MM.1S (cell line): Measurements from ENCODE around the gene KHDRBS2.

Source experiments
- DNase-seq: peaks from one replicate; pipeline ENCODE4 v3.0.0-alpha.2; 2015
- H2AFZ ChIP-seq: fragments of 300-600 bp; sonication (generic); 2 replicates; pipeline ENCODE4 v1.6.0; 2016; ENCODE audit warnings: antibody characterized with exemption, low read length
- H3F3A ChIP-seq: fragments of 300-600 bp; sonication (generic); 2 replicates; pipeline ENCODE4 v1.6.1; 2016; ENCODE audit warnings: mild to moderate bottlenecking, antibody characterized with exemption, low read length, moderate library complexity, mixed read lengths; ENCODE audit not compliant: insufficient read depth
- H3K27ac ChIP-seq: fragments of 300-600 bp; sonication (generic); 2 replicates; pipeline ENCODE4 v1.5.1; 2016; ENCODE audit warnings: mild to moderate bottlenecking, low read length
- H3K27me3 ChIP-seq: fragments of 300-600 bp; sonication (generic); replicated peaks from 2 replicates; pipeline ENCODE4 v1.6.0; 2016; ENCODE audit warnings: low read length; ENCODE audit not compliant: insufficient read depth
- H3K36me3 ChIP-seq: fragments of 300-600 bp; sonication (generic); replicated peaks from 2 replicates; pipeline ENCODE4 v1.6.1; 2016; ENCODE audit warnings: mild to moderate bottlenecking, low read length, mixed read lengths; ENCODE audit not compliant: insufficient read depth
- H3K4me1 ChIP-seq: fragments of 300-600 bp; sonication (generic); 2 replicates; pipeline ENCODE4 v1.6.1; 2016; ENCODE audit warnings: low read length, mixed read lengths
- H3K4me2 ChIP-seq: fragments of 300-600 bp; sonication (generic); 2 replicates; pipeline ENCODE4 v1.6.0; 2016; ENCODE audit warnings: low read depth, low read length
- H3K4me3 ChIP-seq: fragments of 300-600 bp; sonication (generic); 2 replicates; pipeline ENCODE4 v1.5.1; 2016; ENCODE audit warnings: low read length, mixed read lengths
- H3K79me2 ChIP-seq: fragments of 300-600 bp; sonication (generic); 2 replicates; pipeline ENCODE4 v1.6.1; 2016; ENCODE audit warnings: mixed run types, low read length, mixed read lengths
- H3K9ac ChIP-seq: fragments of 300-600 bp; sonication (generic); 2 replicates; pipeline ENCODE4 v1.6.1; 2016; ENCODE audit warnings: low read length, mixed read lengths
- H3K9me2 ChIP-seq: fragments of 300-600 bp; sonication (generic); replicated peaks from 2 replicates; pipeline ENCODE4 v1.6.1; 2016; ENCODE audit warnings: mild to moderate bottlenecking, low read length, mixed read lengths; ENCODE audit not compliant: insufficient read depth
- H3K9me3 ChIP-seq: fragments of 300-600 bp; sonication (generic); replicated peaks from 2 replicates; pipeline ENCODE4 v1.6.1; 2016; ENCODE audit warnings: mild to moderate bottlenecking, low read length, mixed read lengths; ENCODE audit not compliant: insufficient read depth
- H4K20me1 ChIP-seq: fragments of 300-600 bp; sonication (generic); 2 replicates; pipeline ENCODE4 v1.6.1; 2016; ENCODE audit warnings: mild to moderate bottlenecking, low read length, moderate library complexity, mixed read lengths; ENCODE audit not compliant: insufficient read depth
- CTCF ChIP-seq: fragments of 300-600 bp; sonication (generic); IDR thresholded peaks from 2 replicates; pipeline ENCODE4 v1.5.1; 2016; ENCODE audit warnings: antibody characterized with exemption, low read length, mixed read lengths
- EZH2 ChIP-seq: fragments of 300-600 bp; sonication (generic); optimal IDR thresholded peaks from 2 replicates; pipeline ENCODE3; 2017; ENCODE audit warnings: low read depth, mild to moderate bottlenecking, antibody characterized with exemption, low read length, mixed read lengths
- EZH2phosphoT487 ChIP-seq: fragments of 300-600 bp; sonication (generic); IDR thresholded peaks from 2 replicates; pipeline ENCODE4 v1.6.1; 2018; ENCODE audit warnings: antibody characterized with exemption, low read length

Gene KHDRBS2

DNA sequence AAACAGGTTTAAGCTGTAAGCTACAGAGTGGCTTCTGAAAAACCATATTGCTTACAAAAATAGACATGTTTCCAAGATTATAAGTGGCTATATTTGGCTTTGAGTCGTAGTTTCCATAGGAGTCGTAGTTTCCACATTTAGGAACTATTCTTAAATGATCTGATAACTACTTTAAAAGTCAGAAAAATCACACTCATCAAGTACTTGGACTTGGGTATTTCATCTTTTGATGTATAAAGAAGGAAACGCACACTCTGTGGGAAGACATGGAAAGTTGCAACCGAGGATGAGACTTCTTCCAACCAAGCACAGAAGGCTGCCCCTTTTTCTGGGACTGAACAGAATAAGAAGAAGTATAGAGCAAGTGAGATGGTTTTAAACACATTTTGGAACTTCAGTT lies 118.3 kb downstream of the KHDRBS2 start:
- H4K20me1 ChIP-seq, result no peaks in the 10 kb centered on the region
- H3K79me2 ChIP-seq, result no peaks in the 10 kb centered on the region
- no peak overlapping the region for H3K9ac ChIP-seq
- no peak overlapping the region for H3K27ac ChIP-seq
- no peaks in the 10 kb centered on the region for H3F3A ChIP-seq
- H3K9me2 ChIP-seq, result no peaks in the 10 kb centered on the region
- no peak overlapping the region for H3K4me2 ChIP-seq
- H3K36me3 ChIP-seq, result no peaks in the 10 kb centered on the region
- H3K4me1 ChIP-seq, result no peaks in the 10 kb centered on the region
- no peaks in the 10 kb centered on the region for H3K9me3 ChIP-seq
- no peak overlapping the region for H3K4me3 ChIP-seq
- no peak for DNase-seq
- no peak overlapping the region for H2AFZ ChIP-seq
- H3K27me3 ChIP-seq, result no peaks in the 10 kb centered on the region
- TF ChIP-seq CTCF, result no peak
- TF ChIP-seq EZH2phosphoT487, result no peak
- no peak for TF ChIP-seq EZH2

DNA sequence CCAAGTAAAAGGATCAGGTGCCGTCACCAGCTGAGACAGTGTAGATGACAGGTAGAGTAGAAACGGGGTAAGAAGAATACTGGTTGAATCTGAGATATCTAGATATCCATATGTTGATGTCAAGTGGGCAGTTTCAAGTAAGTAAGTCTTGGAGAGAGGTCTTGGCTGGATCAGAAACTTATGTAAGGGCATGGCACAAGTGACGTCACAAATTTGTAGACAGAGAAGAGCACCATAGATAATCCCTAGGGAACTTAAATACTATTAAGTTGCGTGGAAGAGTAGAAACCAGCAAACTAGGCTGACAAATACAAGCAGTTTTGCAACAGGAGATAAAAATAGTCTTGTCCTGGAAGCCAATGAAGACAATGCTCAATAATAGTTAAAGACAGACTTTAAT lies 123.2 kb downstream of the KHDRBS2 start:
- H3K4me3 ChIP-seq, result no peak overlapping the region
- no peak overlapping the region for H3K9ac ChIP-seq
- no peaks in the 10 kb centered on the region for H3K9me3 ChIP-seq
- H3K9me2 ChIP-seq, result no peaks in the 10 kb centered on the region
- H3K79me2 ChIP-seq, result no peaks in the 10 kb centered on the region
- DNase-seq, result no peak
- H3K27ac ChIP-seq, result no peak overlapping the region
- H2AFZ ChIP-seq, result no peak overlapping the region
- H3K36me3 ChIP-seq, result no peaks in the 10 kb centered on the region
- no peak overlapping the region for H3K4me2 ChIP-seq
- H3K27me3 ChIP-seq, result no peaks in the 10 kb centered on the region
- no peaks in the 10 kb centered on the region for H3K4me1 ChIP-seq
- no peaks in the 10 kb centered on the region for H3F3A ChIP-seq
- no peaks in the 10 kb centered on the region for H4K20me1 ChIP-seq
- TF ChIP-seq CTCF, result no peak
- no peak for TF ChIP-seq EZH2
- TF ChIP-seq EZH2phosphoT487, result no peak

DNA sequence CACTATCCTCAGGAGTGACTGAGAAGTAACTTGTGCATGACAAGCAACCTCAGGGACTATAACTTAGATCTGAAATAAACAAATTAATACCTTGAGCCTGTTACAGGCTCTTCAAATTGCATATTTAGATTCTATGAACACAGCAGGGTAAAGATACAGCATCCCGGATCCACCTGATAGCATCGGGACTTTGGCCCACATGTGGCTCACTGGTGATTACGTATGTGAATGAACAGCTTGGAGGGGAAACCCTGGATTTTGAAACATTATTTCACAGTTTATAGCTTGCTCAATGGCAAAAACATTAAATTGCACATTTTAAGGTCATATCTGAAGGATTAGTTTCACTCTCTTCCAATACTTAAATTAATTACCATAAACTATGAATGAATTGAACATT lies 133.2 kb downstream of the KHDRBS2 start:
- Histone ChIP-seq H2AFZ (no peak overlapping the region), H3K4me1 (no peaks in the 10 kb centered on the region), H3K27ac (no peak overlapping the region), H3K4me2 (no peak overlapping the region), H3K9ac (no peak overlapping the region), H3F3A (no peaks in the 10 kb centered on the region), H3K27me3 (no peaks in the 10 kb centered on the region), H3K36me3 (no peaks in the 10 kb centered on the region), H3K9me2 (no peaks in the 10 kb centered on the region), H3K79me2 (no peaks in the 10 kb centered on the region), H4K20me1 (no peaks in the 10 kb centered on the region), H3K4me3 (no peak overlapping the region), H3K9me3 (no peaks in the 10 kb centered on the region)
- DNase-seq, result no peak
- TF ChIP-seq EZH2 (no peak), EZH2phosphoT487 (no peak), CTCF (no peak)
